ENCODE measurements around the gene BAG5.

BAG5 gene

DNA sequence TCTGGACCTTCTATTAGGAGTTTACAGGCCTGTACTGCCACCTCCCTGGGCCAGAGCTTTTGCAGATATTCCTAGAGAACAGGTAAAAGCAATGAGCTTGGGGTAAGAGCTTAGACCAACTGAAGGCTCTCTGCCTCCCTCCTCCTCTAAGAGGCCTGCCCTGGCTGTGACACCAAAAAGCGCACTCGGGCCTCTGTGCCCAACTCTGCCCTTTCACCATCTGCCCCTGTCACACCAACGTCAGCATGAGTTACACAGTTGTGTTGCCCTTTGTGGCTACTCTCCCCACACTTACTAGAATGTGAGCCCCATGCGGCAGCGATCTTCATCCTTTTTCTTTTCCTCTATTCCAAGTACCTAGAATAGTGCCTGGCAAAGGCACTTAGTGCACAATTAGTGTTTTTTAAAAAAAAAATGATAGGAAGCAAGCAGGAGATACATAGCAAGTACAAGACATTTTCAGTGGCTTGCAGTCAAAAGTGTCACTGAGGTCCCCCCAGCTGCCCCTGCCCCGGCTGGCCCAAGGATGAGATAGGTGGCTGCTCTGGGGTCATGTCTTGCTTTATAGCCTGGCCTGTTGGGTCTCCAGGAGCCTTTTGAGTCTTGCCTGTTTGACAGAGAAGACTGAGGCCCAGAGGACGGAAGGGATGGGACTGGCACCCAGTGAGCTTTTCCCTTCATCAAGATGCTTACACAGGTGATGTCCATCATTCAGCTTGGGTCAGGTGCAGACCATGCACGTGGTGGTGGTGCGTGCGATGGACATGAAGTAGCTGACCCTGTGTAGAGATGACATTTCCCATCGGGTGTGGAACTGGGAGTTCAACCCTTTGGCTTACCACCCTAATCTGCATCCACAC, 52.4 kb downstream of the BAG5 start:
- no peak for DNase-seq (ENCODE audit: low spot score)

DNA sequence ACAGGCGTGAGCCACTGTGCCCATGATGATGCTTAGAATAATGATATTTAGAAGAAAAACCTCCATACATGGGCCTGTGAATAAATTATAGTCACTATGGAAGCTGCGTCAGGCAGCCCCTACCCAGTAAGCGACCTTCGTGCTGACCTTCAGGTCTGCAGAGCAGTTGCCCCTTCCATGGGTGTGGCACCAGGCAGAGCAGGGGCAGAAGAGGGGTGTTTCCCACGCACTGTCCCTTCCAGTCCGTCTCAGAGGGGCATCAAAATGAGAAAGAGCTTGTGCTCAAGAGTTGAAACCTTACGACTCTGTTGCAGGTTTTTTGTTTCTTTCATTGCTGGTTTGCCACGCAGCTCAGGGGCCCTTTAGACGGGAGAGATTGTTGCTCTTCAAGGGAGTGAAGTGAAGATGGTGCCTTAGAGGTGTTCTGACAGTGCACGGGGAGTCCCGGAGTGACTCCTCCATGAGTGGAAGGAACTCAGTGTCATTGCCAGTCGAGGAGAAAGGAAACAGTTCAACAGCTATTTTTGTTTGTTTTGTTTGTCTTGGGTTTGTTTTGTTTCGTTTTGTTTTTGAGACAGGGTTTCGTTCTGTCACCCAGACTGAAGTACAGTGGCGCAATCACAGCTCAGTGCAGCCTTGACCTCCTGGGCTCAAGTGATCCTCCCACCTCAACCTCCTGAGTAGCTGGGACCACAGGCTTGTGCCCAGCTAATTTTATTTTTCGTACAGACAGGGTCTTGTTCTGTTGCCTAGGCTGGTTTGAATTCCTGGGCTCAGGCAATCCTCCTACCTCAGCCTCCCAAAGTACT, 53.7 kb downstream of the BAG5 start:
- no peak for DNase-seq (ENCODE audit: low spot score)

DNA sequence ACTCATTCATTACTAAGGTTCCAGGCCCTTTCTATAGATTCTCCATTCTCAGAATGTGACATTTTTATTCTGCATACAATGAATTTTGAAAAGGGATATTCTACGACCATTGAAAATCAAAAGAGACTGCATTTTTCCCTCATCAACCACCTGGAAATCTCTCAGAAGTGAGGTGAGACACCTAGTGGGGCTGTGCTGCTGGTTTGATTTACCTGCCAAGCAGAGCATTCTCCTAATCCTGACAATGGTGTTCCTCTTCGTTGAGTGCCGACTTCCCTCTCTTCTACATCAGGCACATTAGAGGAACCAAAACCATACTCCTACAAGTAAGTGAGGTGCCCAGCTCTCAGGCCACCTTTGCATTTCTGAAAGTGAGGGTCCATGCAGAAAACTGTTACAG, 54.7 kb downstream of the BAG5 start:
- no peak for DNase-seq (ENCODE audit: low spot score)
